Measurements from ENCODE around the gene KCNAB1.

DNA sequence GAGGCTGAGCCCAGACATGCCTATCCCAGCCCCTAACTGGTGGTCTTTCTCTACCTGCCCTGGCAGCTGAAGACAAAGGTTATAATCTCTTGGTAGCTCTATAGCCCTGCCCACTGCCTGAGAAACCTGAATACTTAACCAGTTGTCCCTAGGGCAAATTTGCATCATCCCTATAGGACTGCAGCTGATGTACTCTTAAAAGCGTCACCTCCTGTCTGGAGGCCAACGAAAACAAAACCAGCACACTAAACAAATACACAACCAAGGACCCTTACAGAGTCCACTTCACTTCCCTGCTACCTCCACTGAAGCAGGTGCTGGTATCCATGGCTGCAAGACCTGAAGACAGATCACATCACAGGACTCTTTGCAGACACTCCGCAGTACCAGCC lies 98.0 kb downstream of the KCNAB1 start:
- TF ChIP-seq SP1 (IDR thresholded peaks at IDR 0.05) = no peak
- TF ChIP-seq FOXM1 (IDR thresholded peaks at IDR 0.05; ENCODE audit: borderline replicate concordance) = no peak
- no peak for TF ChIP-seq L3MBTL2 (conservative IDR thresholded peaks at IDR 0.05)
- no peak for TF ChIP-seq FOXA1 (IDR thresholded peaks at IDR 0.05)
- TF ChIP-seq, protein P1, sequence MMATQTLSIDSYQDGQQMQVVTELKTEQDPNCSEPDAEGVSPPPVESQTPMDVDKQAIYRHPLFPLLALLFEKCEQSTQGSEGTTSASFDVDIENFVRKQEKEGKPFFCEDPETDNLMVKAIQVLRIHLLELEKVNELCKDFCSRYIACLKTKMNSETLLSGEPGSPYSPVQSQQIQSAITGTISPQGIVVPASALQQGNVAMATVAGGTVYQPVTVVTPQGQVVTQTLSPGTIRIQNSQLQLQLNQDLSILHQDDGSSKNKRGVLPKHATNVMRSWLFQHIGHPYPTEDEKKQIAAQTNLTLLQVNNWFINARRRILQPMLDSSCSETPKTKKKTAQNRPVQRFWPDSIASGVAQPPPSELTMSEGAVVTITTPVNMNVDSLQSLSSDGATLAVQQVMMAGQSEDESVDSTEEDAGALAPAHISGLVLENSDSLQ (IDR thresholded peaks at IDR 0.05) = no peak
- no peak for TF ChIP-seq BHLHE40 (IDR thresholded peaks at IDR 0.05; ENCODE audit: borderline replicate concordance)
- no peak for TF ChIP-seq ELF4 (IDR thresholded peaks at IDR 0.05)
- no peak for TF ChIP-seq LEF1 (IDR thresholded peaks at IDR 0.05; ENCODE audit: borderline replicate concordance)
- TF ChIP-seq SUZ12 (IDR thresholded peaks at IDR 0.05) = no peak
- no peak for TF ChIP-seq TARDBP (IDR thresholded peaks at IDR 0.05)

All from HEK293T (cell line).